Motor neuron (in vitro differentiated cells): ENCODE measurements around the gene DPP10. TPM values are rescaled to one million over a fixed set of nuclear protein-coding genes. Genes with fewer than 3 reads are reported as not detected.

Source experiments
- ATAC-seq, 8 experiments: fragments of 200-7000 bp; cut with Tn5 transposase; replicated peaks in 6 of 8; 2 replicates each; pipeline ENCODE4 v1.8.0; 2021; ENCODE audit warnings: mild to moderate bottlenecking in 8 of 8, moderate library complexity in 8 of 8
- H3K27ac ChIP-seq, 2 donors: fragments of 250-450 bp; sonication (Bioruptor Pico); 2 replicates each; pipeline ENCODE4 v1.9.0; 2021; ENCODE audit warnings: antibody characterized with exemption in 2 of 2, mild to moderate bottlenecking in 2 of 2, moderate library complexity in 1 of 2
- H3K4me1 ChIP-seq, 2 donors: fragments of 250-450 bp; sonication (Bioruptor Pico); replicated peaks in 1 of 2; 2 replicates each; pipeline ENCODE4 v1.6.1; 2021; ENCODE audit warnings: antibody characterized with exemption in 2 of 2, mild to moderate bottlenecking in 2 of 2, moderate library complexity in 1 of 2
- H3K4me3 ChIP-seq, 5 donors: fragments of 250-450 bp; sonication (Bioruptor Pico); 2 replicates each; pipeline ENCODE4 v1.9.0; 2021; ENCODE audit warnings: antibody characterized with exemption in 5 of 5, mild to moderate bottlenecking in 5 of 5, moderate library complexity in 4 of 5
- WGBS, 10 experiments: fragments of 450-650 bp; shearing (Covaris generic); methylation state at CpG; one replicate each; pipeline ENCODE4 v1.0.0; 2022; 5-methylcytosine and 5-hydroxymethylcytosine counted together
- in situ Hi-C, 9 experiments: fragments of 400-800 bp; cut with MboI; loops; one replicate each; pipeline ENCODE4 v1.15.0; 2021; ENCODE audit warnings: low sequenced_read_pairs in 9 of 9, low pct_unique_long_range_greater_than_20kb in 2 of 9; ENCODE audit not compliant: unreplicated experiment in 9 of 9
- total RNA-seq, 8 experiments: library from RNA; unstranded; fragments of 300-600 nt; gene quantifications; 2 replicates each; pipeline versions ENCODE4 v1.2.3 to v1.2.4, GENCODE V29; 2022

DPP10 gene
- total RNA-seq, 8 experiments from 2014 or later = 0.36 to 11.2 (median 6.7) TPM; not detected in 1

DNA sequence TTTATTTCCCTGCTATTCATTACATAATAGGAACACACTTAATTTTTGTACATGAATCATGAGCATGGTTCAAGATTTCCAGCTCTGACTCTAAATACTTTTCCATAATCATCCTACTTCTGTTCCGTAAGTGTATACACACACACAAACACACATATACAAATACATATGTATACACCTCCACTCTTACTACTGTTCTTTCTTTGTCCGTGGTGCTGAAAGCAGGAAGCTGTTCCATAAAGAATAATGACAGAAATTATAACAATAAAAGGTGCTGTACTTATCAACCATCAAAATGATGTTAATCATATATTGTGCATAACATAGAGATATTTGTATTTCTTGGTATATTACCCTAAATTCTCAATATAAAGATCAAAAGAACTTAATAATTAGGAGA is 776.9 kb downstream of the DPP10 start:
- WGBS, 10 experiments = 29 to 100% (median 66%) methylated on average over 1 to 2 of the region's 2 CpGs; no CpG with 5 or more reads in 4 of the 10 experiments

DNA sequence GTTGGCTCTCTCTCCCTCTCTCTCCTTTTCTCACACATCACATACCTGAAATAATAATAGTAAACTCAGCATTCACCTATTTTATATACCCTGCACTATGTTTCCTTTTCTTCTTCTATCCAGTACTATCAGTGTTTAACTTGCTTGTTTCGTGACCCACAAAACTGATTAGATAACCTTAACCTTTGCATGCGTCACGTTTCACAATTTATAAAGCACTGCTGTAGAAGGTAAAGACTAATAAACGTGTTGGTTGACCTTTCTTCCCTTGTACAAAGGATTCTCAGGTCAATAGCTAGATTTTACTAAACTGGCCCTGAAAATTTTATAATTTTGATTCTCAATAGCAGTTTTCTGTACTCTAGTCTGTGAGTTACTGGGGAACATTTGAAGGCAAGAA is 791.7 kb downstream of the DPP10 start:
- Histone ChIP-seq H3K27ac (no peak overlapping the region), H3K4me3 (no peak overlapping the region), H3K4me1 (no peaks in the 10 kb centered on the region)
- in situ Hi-C loops = no loop called here
- WGBS, 10 experiments = 0 to 96% (median 80%) methylated on average over 1 to 4 of the region's 4 CpGs
- ATAC-seq = no peak

More for the DNA sequence above, 776.9 kb downstream of the DPP10 start:
- Histone ChIP-seq H3K27ac (no peak overlapping the region), H3K4me1 (peaks cover 3 to 6% of the 10 kb centered on the region in 2 donors), H3K4me3 (no peak overlapping the region)
- no peak for ATAC-seq
- in situ Hi-C loops = no loop called here

DNA sequence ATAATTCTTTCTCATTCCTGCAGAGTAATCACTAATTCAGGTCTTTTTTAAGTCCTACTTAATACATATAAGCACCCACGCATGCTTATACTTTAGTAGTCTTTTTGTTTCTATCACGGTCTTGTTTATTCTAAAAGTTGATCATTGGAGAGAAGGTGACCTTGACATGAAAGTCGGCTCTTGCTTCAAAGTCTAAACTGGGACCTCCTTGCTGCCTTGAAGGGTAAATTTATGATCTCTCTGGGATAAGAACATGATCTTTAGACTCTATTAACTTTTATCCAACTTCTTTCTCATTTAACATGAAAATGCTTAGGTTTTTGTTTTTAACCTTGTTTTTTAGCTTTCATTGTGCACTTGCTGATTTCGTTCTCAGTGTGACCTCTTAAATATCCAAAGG is 792.3 kb downstream of the DPP10 start:
- Histone ChIP-seq H3K4me1 (no peaks in the 10 kb centered on the region), H3K4me3 (no peak overlapping the region), H3K27ac (no peak overlapping the region)
- in situ Hi-C loops = no loop called here
- 8 to 100% (median 83%) methylated on average over 2 to 4 of the region's 4 CpGs; no CpG with 5 or more reads in 1 of the 10 experiments for WGBS, 10 experiments
- ATAC-seq = no peak

DNA sequence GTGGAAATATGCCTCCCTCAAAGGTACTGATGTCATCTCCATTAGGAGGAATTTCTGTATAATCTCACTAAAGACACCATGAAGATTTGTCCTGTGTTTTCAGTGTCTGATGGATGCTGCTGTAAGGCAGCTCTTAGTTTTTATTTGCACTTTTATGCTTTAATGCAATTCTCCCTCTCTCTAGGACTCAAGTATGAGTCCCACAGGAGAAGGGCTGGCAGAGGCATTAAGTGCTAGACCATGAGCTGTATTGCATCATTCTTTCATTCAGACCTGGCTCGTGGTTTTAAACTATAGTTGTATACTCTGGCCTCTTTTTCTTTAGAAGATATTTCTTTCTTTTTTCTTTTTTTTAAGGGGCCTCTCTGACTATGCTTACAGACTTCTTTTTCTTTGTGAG is 805.6 kb downstream of the DPP10 start:
- no peaks in the 10 kb centered on the region for H3K4me1 ChIP-seq
- in situ Hi-C loops = no loop called here
- peak in 1 of 8 experiments; percentile 27 for ATAC-seq
- 0 to 100% (median 40%) methylated on average over 1 of the region's 1 CpG; no CpG with 5 or more reads in 3 of the 10 experiments for WGBS, 10 experiments
- no peak overlapping the region for H3K4me3 ChIP-seq
- no peak overlapping the region for H3K27ac ChIP-seq

DNA sequence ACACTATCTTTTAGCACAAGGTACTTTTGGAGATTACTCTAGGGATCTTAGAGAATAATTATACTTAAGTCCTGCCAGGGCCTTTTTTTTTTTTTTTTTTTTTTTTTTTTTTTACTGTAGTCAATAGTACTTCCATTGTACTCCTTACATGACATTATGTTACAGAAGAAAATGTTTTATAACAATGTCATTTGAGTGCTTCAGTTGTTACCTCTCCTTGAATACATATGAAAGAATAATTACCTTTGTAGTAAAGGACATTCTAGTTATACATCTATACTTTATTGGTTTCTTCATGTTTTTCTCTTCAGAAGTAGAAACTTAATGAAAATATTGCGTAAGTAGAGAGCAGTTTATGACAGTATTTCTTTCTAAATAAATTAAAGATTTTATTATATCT is 834.9 kb downstream of the DPP10 start:
- no peak overlapping the region for H3K27ac ChIP-seq
- 0 to 100% (median 88%) methylated on average over 1 of the region's 1 CpG for WGBS, 10 experiments
- ATAC-seq = no peak
- no peak overlapping the region for H3K4me3 ChIP-seq
- in situ Hi-C loops = no loop called here
- H3K4me1 ChIP-seq = no peaks in the 10 kb centered on the region

DNA sequence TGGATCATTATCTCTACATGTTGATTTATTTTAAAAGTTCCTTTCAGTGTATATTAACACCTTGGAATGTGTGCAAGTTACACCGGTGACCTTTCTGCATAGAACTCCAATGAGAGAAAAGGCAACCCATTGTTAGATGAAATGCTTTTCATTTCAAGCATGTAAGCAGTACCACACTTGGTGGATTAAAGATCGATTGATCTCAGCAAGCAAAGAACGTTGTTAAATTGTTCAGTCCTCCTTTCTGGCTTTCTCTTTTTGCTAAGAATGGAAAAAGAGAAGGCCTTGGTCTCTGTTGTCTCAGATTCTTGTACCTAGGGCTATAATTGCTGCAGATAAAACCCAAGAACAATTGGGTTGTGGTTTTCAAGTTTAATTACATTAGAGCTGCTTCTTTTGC is 843.0 kb downstream of the DPP10 start:
- ATAC-seq = no peak
- 0 to 61% (median 19%) methylated on average over 2 to 3 of the region's 3 CpGs for WGBS, 10 experiments
- peaks cover 12 to 15% of the 10 kb centered on the region in 2 donors for H3K4me1 ChIP-seq
- in situ Hi-C loops = no loop called here
- no peak overlapping the region for H3K27ac ChIP-seq
- H3K4me3 ChIP-seq = no peak overlapping the region

DNA sequence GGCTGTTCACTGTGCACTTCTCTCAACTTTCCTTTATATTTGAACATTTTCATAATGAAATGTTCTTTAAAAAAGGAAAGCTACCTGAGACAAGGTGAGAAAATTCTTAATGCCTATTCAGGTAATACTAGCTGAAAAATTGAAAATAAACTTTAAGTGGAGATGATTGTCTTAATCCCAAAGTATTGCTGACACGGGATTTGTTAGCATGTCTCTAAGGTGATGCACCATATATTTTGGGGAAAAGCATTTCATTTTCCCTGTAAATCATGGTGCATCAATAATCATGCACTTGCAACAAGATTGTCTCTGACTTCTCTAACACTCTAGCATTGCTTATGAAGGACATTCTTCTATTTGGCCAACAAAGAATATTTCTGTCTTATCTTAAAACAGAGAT is 848.0 kb downstream of the DPP10 start:
- Histone ChIP-seq H3K4me1 (peaks cover 10 to 12% of the 10 kb centered on the region in 2 donors), H3K4me3 (no peak overlapping the region), H3K27ac (no peak overlapping the region)
- in situ Hi-C loops = no loop called here
- WGBS, 10 experiments = 0 to 100% (median 48%) methylated on average over 1 of the region's 1 CpG; no CpG with 5 or more reads in 2 of the 10 experiments
- no peak for ATAC-seq

DNA sequence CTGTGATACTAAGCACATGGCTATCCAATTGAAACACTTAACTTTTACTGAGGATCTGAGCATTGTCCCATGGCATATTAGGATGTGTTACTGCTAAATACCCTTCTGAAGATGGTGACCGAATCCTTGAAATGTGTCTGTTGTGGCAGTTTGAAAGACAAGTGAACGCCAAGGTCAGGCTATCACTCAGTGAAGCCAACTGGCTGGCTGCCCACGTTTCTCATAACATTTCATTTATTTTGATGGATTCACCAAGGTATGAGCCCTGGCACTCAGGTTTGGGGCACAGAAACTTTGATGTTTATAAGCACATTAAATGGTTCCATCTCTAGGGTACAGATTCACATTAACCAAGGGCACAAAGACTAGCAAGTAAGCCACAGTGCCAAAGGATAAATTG is 850.3 kb downstream of the DPP10 start:
- Histone ChIP-seq H3K4me1 (peaks cover 6 to 12% of the 10 kb centered on the region in 2 donors), H3K4me3 (no peak overlapping the region), H3K27ac (no peak overlapping the region)
- ATAC-seq = no peak
- WGBS, 10 experiments = 0 to 100% (median 65%) methylated on average over 1 to 3 of the region's 3 CpGs; no CpG with 5 or more reads in 2 of the 10 experiments
- in situ Hi-C loops = no loop called here

DNA sequence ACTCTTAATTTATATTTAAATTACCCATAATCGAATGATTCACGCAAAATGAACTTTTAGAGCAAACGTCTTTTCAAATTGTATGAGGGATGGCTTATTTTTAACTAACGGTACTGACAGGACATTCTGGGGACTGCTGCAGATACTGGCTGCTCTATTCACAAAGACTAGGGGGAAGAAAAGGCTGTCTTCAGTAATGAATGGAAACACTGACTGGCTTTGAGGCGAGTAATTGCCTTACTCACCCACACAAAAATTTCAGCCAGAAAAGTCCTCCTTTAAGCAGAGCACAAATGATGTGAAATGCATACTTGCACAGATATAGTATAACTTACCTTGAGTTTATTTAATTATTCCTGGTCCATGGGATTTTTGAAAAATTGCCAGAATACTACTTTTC is 852.6 kb downstream of the DPP10 start:
- WGBS, 10 experiments = 0 to 33% (median 9%) methylated on average over 1 to 5 of the region's 5 CpGs
- peak in 3 of 8 experiments; percentile 44 to 71 (median 57) for ATAC-seq
- in situ Hi-C loops = no loop called here
- Histone ChIP-seq H3K4me3 (no peak overlapping the region), H3K4me1 (peaks cover 6 to 12% of the 10 kb centered on the region in 2 donors), H3K27ac (no peak overlapping the region)

DNA sequence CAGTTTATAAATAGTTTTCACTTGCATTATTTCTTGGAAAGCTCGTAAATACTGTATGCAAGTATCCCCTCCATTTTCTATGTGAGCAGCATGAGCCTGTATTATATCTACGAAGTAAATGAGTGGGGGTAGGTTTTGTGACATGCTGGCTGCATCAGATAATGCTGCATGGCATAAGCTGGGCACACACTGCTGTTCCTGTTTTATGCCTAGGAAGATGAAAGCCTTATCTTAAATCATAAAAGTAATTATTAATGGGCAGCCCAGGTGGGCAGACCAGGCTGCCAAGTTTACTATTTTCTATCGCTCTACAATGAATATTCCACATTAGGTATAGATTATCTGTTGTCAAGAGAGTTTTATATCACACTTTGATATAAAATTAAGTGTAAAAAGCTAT is 854.6 kb downstream of the DPP10 start:
- no peak overlapping the region for H3K27ac ChIP-seq
- no peak overlapping the region for H3K4me3 ChIP-seq
- ATAC-seq = no peak
- peaks cover 6 to 12% of the 10 kb centered on the region in 2 donors for H3K4me1 ChIP-seq
- in situ Hi-C loops = no loop called here
- 0 to 100% (median 70%) methylated on average over 1 to 3 of the region's 3 CpGs; no CpG with 5 or more reads in 1 of the 10 experiments for WGBS, 10 experiments

DNA sequence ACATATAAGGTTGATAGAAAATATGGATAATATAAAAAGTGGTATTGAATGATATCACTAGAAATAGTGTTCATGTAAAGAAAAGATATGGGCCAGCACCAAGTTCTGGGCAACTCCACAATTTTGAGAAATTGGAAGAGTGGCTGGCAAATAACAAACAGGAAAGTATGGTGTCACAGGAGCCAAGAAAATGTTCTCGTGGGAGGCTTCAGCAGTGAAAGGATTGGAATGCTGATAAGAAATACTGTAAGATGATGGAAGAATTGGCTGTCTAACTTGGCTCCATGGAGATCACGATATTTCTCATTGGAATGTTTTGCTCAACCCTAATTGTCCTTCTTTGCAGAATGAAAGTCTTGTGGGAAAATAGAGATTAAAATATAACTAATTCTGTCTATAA is 856.8 kb downstream of the DPP10 start:
- in situ Hi-C loops = no loop called here
- Histone ChIP-seq H3K4me3 (no peak overlapping the region), H3K4me1 (peaks cover 6 to 9% of the 10 kb centered on the region in 2 donors), H3K27ac (no peak overlapping the region)
- 0 to 100% (median 76%) methylated on average over 1 to 2 of the region's 2 CpGs; no CpG with 5 or more reads in 1 of the 10 experiments for WGBS, 10 experiments
- ATAC-seq = no peak

DNA sequence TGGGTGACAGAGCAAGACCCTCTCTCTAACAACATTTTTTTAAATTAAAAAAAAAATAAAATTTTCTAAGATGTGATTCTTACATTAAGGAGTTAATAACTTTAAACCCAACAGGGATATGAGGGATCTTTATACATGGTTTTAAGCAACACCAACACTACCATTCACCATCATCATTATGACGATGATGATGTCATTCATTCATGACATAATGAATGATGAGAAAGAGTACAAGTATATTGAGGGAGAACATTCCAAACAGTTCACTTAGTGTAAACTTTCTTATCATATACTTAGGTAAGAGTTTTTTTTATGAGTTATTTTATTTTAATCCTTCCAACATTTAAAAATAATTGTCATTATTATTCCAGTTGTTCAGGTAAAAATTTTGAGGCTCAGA is 863.3 kb downstream of the DPP10 start:
- ATAC-seq = no peak
- no peak overlapping the region for H3K4me3 ChIP-seq
- 0 to 100% (median 33%) methylated on average over 1 of the region's 1 CpG; no CpG with 5 or more reads in 3 of the 10 experiments for WGBS, 10 experiments
- H3K27ac ChIP-seq = no peak overlapping the region
- in situ Hi-C loops = no loop called here
- no peaks in the 10 kb centered on the region for H3K4me1 ChIP-seq

DNA sequence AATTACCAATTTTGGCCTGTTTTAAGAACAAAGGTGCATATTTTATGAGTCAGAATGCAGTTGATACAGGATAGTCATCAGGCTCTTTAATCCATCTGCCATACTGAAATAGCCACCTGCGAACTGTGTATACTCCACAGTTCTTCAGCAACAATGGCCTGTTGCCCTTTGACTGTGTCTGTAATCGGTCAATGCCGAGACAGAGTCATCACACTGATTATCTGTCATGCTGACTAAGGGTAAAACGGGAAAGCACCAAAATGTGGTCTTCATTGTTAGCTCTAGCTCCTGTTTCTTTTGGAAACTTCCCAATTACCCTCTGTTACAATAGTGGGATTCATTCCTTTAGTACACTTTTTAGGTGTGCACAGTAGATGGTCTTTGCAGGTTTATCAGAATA is 871.7 kb downstream of the DPP10 start:
- WGBS, 10 experiments = 0 to 83% (median 40%) methylated on average over 1 to 4 of the region's 4 CpGs; no CpG with 5 or more reads in 1 of the 10 experiments
- peak in 4 of 8 experiments; percentile 24 to 62 (median 48) for ATAC-seq
- no peak overlapping the region for H3K4me3 ChIP-seq
- in situ Hi-C loops = no loop called here
- H3K27ac ChIP-seq = no peak overlapping the region
- peaks cover 2 to 3% of the 10 kb centered on the region in 2 donors for H3K4me1 ChIP-seq

DNA sequence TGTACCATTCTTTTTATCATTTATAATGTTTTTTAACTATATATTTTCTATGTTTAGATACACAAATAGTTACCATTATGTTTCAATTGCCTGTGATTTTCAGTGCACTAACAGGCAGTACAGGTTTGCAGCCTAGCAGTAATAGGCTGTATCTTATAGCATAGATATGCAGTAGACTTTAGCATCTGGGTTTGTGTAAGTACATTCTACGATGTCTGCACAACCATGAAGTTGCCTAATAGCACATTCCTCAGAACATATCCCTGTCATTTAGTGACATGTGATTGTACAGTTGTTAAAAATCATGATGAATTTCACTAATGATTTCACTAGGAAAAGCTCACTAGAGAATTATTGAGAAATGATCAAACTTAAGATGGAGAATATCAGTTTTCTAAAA is 884.6 kb downstream of the DPP10 start:
- no peak overlapping the region for H3K4me3 ChIP-seq
- no peaks in the 10 kb centered on the region for H3K4me1 ChIP-seq
- H3K27ac ChIP-seq = no peak overlapping the region
- in situ Hi-C loops = no loop called here
- no peak for ATAC-seq
- WGBS, 10 experiments = 0 to 100% (median 86%) methylated on average over 1 of the region's 1 CpG; no CpG with 5 or more reads in 2 of the 10 experiments
